ENCODE results near the gene CCDC28A. TPM values are rescaled to one million over a fixed set of nuclear protein-coding genes. Genes with fewer than 3 reads are reported as not detected.
"Not testable (repeated sequence)": the region's sequence is repeated elsewhere in the genome, so short reads cannot be mapped to it uniquely, and the experiment has no call there.

Gene CCDC28A
- total and polyA plus RNA-seq, 10 donors, result 20.0 to 43.9 (median 33.8) TPM

DNA sequence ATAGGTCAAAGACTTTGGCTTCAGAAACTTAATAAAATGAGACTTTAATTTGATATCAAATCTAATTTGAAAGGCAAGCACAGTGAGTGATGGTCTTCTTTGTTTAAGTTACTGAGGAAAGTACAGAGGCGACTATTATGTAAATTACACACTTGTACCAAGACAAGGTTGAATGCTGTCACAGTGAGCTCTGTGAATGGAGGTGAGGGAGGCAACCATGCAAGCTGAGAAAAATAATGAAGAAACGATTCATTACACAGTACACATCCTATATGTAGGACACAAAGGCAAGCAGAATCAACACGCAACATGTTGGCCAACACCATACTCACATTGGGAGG, 46.8 kb upstream of the CCDC28A start:
- peak overlapping the region in 6 of 8 donors; percentile 6 to 64 (median 51) for H3K27ac ChIP-seq

DNA sequence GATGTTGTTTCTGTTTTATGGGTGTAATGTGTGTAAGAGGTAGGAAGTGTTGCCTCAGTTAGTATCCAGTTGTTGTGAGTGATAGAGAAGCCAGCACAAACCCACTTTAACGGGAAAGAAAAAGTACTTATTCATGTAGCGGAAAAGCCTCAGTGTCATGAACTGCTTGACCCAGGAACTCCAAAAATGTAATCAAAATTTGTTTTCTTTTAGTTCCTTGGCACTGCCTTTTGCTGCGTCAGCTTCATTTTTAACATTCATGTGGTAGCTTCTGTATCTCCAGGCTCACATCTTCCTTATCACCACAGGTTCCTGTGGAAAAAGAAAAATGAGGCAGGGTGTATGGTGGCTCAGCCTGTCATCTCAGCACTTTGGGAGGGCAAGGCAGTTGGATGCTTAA, 46.4 kb upstream of the CCDC28A start:
- intact Hi-C loops (cut with DNase I; ENCODE audit: low total_unique reads), result no loop called here
- Histone ChIP-seq H3K9me3 (no peaks in the 10 kb centered on the region), H3K27ac (peak overlapping the region in 6 of 8 donors; percentile 6 to 64 (median 51)), H3K4me3 (no peak overlapping the region), H3K4me1 (peaks cover 0 to 23% (median 12%) of the 10 kb centered on the region in 6 donors), H3K36me3 (no peaks in the 10 kb centered on the region), H3K27me3 (replicated peaks in 1 of 7) (no peaks in the 10 kb centered on the region)
- DNase-seq, result no peak
- no peak for TF ChIP-seq POLR2AphosphoS5 (IDR thresholded peaks at IDR 0.05)
- no peak for TF ChIP-seq POLR2A (IDR thresholded peaks at IDR 0.05)
- TF ChIP-seq, protein P1, sequence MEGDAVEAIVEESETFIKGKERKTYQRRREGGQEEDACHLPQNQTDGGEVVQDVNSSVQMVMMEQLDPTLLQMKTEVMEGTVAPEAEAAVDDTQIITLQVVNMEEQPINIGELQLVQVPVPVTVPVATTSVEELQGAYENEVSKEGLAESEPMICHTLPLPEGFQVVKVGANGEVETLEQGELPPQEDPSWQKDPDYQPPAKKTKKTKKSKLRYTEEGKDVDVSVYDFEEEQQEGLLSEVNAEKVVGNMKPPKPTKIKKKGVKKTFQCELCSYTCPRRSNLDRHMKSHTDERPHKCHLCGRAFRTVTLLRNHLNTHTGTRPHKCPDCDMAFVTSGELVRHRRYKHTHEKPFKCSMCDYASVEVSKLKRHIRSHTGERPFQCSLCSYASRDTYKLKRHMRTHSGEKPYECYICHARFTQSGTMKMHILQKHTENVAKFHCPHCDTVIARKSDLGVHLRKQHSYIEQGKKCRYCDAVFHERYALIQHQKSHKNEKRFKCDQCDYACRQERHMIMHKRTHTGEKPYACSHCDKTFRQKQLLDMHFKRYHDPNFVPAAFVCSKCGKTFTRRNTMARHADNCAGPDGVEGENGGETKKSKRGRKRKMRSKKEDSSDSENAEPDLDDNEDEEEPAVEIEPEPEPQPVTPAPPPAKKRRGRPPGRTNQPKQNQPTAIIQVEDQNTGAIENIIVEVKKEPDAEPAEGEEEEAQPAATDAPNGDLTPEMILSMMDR (IDR thresholded peaks at IDR 0.05 in 8 of 11, conservative IDR thresholded peaks at IDR 0.05 in 3 of 11), result no peak
- 69 to 82% (median 75%) methylated on average over 3 of the region's 3 CpGs for WGBS, 5 donors

More for the DNA sequence above, 46.8 kb upstream of the CCDC28A start:
- Histone ChIP-seq H3K4me3 (no peak overlapping the region), H3K27me3 (replicated peaks in 1 of 7) (no peaks in the 10 kb centered on the region), H3K36me3 (no peaks in the 10 kb centered on the region), H3K9me3 (no peaks in the 10 kb centered on the region), H3K4me1 (peaks cover 0 to 23% (median 12%) of the 10 kb centered on the region in 6 donors)
- intact Hi-C loops (cut with DNase I; ENCODE audit: low total_unique reads), result no loop called here
- no peak for TF ChIP-seq POLR2A (IDR thresholded peaks at IDR 0.05)
- TF ChIP-seq, protein P1 (IDR thresholded peaks at IDR 0.05 in 8 of 11, conservative IDR thresholded peaks at IDR 0.05 in 3 of 11), result no peak
- no peak for TF ChIP-seq POLR2AphosphoS5 (IDR thresholded peaks at IDR 0.05)
- DNase-seq, result no peak
- WGBS, 5 donors, result 78 to 91% (median 90%) methylated on average over 3 of the region's 3 CpGs

DNA sequence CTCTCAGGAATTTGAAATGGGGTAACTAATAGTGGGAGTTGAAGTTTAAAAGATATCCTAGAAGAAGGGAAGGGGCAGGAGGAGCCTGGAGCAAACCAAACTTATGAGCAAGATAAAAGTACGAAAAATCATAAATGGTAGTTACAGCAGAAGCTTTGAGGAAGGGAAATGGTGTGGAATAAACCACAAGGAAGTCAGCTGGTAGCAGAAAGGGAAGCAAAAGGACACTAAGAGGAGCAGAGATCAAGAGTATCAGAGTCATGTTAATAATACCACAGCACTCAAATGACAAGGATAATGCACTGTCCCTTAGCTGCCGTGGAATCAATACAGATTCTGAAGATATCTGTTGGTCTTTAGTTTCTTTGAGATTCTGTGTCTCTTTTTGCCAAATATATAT, 44.9 kb upstream of the CCDC28A start:
- 9 to 33% (median 27%) methylated on average over 2 of the region's 2 CpGs for WGBS, 5 donors
- no peaks in the 10 kb centered on the region for H3K27me3 ChIP-seq (replicated peaks in 1 of 7)

DNA sequence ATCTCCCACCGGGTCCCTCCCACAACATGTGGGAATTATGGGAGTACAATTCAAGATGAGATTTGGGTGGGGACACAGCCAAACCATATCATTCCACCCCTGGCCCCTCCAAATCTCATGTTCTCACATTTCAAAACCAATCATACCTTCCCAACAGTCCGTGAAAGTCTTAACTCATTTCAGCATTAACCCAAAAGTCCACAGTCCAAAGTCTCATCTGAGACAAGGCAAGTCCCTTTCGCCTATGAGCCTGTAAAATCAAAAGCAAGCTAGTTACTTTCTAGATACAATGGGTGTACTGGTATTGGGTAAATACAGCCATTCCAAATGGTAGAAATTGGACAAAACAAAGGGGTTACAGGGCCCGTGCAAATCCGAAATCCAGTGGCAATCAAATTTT, 43.5 kb upstream of the CCDC28A start:
- H3K4me1 ChIP-seq; H3K9me3 ChIP-seq; H3K36me3 ChIP-seq; H3K4me3 ChIP-seq; DNase-seq; intact Hi-C loops (cut with DNase I; ENCODE audit: low total_unique reads); H3K27ac ChIP-seq; H3K27me3 ChIP-seq (replicated peaks in 1 of 7): not testable (repeated sequence)
- 85 to 99% (median 92%) methylated on average over 5 of the region's 5 CpGs for WGBS, 5 donors

More for the DNA sequence above, 44.9 kb upstream of the CCDC28A start:
- Histone ChIP-seq H3K9me3 (no peaks in the 10 kb centered on the region), H3K4me1 (peaks cover 0 to 16% (median 8%) of the 10 kb centered on the region in 6 donors), H3K4me3 (no peak overlapping the region), H3K27ac (peak overlapping the region in 5 of 8 donors; percentile 16 to 60 (median 51)), H3K36me3 (no peaks in the 10 kb centered on the region)
- intact Hi-C loops (cut with DNase I; ENCODE audit: low total_unique reads), result no loop called here
- TF ChIP-seq POLR2AphosphoS5 (IDR thresholded peaks at IDR 0.05), result no peak
- TF ChIP-seq, protein P1 (IDR thresholded peaks at IDR 0.05 in 8 of 11, conservative IDR thresholded peaks at IDR 0.05 in 3 of 11), result no peak
- no peak for TF ChIP-seq POLR2A (IDR thresholded peaks at IDR 0.05)
- DNase-seq, result no peak

DNA sequence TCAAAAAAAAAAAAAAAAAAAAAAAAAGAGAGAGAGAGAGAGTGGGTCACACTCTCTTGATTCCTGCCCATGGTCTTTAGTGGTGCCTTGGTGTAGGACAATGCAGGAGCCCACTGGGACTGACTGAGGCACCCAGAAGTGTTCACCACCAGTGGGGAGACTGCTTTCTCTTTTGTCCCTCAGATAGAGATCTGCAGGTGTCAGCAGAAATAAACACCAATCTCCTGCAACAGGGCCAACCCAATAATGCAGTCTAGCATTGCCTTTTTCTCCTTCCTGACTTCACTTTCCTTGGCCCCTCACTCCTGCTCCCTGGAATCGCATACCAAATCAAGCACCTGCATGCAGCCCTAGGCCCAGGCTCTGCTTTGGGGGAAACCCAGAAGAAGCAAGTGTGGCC, 39.0 kb upstream of the CCDC28A start:
- no peak for TF ChIP-seq POLR2A (IDR thresholded peaks at IDR 0.05)
- no peak for TF ChIP-seq POLR2AphosphoS5 (IDR thresholded peaks at IDR 0.05)
- WGBS, 5 donors, result 94 to 100% (median 98%) methylated on average over 1 of the region's 1 CpG
- intact Hi-C loops (cut with DNase I; ENCODE audit: low total_unique reads), result no loop called here

More for the DNA sequence above, 39.0 kb upstream of the CCDC28A start:
- Histone ChIP-seq H3K4me1 (no peaks in the 10 kb centered on the region), H3K36me3 (no peaks in the 10 kb centered on the region), H3K4me3 (no peak overlapping the region), H3K9me3 (peaks cover 0 to 17% (median 0%) of the 10 kb centered on the region in 8 donors), H3K27me3 (replicated peaks in 1 of 7) (no peaks in the 10 kb centered on the region), H3K27ac (no peak overlapping the region)
- no peak for DNase-seq

Measured in spleen (tissue), 11 donors.